ENCODE data around the gene ZNF524.
A peak's percentile ranks its signal among the peaks of the same experiment; 100 is the strongest.
"Not testable (repeated sequence)": the region's sequence is repeated elsewhere in the genome, so short reads cannot be mapped to it uniquely, and the experiment has no call there.

ZNF524 gene, protein sequence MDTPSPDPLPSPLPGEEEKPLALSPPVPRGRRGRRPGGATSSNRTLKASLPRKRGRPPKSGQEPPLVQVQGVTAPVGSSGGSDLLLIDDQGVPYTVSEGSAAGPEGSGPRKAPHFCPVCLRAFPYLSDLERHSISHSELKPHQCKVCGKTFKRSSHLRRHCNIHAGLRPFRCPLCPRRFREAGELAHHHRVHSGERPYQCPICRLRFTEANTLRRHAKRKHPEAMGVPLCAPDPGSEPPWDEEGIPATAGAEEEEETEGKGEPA

DNA sequence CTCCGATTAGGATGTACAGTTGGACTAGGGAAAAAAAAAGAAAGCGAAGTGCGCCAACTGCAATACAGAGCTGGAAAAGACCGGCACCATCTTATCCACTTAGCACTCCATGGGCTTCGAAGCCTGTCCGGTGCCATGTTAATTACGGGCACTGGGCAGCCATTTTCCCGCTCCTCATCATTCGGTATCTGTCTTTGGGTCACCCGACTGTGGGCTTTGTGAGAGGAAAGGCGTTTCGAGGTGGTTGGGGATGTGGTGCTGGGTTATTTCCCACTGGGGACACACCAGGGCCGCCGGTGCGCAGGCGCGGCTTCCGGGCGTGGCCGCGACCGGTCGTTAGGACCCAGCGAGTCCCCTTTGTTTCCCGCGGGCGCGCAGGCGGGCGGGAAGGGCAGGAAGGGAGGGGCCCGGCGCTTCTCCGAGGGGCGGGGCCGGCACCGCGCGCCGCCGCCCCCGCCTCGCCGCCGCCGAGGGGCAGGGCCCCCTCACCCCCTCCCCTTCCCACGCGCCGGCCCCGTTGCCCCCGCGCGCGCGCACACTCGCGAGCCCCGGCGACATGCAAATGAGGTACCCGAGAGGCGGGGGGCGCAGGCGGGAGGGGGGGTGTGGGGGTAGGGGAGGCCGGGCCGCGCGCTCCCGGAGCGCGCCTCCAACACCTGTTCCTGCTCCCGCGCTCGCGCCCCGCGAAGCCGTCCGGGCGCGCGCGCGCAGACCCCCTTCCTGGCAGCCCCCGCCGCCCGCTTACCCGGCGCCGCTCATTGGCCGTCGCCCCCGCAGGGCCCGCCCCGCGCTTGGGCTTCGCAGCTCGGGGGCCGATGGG, at the start of gene ZNF524:
Gene ZNF524, plus strand, starts transcription at position 447 of the 820 bp plus-strand sequence. CDS start 1,825 bp downstream, outside the sequence.
- DNase-seq = peak; percentile 94

DNA sequence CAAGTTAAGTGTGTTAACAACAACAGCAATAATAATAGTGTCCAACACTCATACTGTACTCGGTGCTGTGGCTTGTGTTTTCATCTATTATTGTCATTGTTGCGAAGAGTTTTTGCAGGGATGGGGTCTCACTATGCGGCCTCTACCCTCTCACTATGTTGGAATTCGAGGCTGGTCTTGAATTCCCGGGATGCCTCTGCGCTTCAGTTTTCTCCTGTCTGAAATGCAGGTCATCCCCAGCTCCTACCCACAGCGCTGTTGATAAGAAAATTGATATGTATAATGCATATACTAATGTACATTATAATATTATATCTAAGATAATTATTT, 49.8 kb upstream of the ZNF524 start:
- no peak for DNase-seq

DNA sequence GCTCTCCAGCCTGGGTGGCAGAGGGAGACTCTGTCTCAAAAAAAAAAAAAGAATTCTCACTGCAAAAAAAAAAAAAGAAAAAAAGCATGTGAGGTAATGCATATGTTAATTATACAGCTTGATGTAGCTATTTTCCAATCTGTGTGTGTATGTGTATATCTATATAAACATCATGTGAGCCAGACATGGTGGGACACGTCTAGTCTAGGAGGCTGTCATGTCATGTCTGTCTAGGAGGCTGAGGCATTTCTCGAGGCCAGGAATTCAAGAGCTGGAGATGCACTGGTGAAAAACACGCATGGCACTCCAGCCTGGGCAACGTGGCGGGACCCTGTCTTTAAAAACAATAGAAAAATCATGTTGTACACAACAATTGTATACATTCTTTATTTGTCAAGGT, 47.9 kb upstream of the ZNF524 start:
- no peak for DNase-seq

DNA sequence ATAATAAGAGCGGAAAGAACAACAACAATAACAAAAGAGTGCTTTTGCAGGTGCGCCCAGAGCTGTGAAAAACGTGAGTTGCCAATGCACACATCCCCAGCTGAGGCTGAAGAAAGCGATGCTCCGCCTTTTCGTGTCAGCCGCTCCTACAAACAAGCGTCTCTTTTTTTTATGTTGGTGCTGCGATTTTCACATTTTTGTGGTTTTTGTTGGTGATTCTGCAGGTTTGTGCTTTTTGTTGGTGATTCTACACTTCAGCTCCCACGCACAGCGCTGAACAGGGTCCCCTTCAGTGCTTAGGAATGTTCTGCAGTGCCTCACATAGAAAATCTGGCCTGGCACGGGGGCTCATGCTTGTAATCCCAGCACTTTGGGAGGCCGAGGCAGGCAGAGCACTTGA, 47.5 kb upstream of the ZNF524 start:
- DNase-seq = no peak

DNA sequence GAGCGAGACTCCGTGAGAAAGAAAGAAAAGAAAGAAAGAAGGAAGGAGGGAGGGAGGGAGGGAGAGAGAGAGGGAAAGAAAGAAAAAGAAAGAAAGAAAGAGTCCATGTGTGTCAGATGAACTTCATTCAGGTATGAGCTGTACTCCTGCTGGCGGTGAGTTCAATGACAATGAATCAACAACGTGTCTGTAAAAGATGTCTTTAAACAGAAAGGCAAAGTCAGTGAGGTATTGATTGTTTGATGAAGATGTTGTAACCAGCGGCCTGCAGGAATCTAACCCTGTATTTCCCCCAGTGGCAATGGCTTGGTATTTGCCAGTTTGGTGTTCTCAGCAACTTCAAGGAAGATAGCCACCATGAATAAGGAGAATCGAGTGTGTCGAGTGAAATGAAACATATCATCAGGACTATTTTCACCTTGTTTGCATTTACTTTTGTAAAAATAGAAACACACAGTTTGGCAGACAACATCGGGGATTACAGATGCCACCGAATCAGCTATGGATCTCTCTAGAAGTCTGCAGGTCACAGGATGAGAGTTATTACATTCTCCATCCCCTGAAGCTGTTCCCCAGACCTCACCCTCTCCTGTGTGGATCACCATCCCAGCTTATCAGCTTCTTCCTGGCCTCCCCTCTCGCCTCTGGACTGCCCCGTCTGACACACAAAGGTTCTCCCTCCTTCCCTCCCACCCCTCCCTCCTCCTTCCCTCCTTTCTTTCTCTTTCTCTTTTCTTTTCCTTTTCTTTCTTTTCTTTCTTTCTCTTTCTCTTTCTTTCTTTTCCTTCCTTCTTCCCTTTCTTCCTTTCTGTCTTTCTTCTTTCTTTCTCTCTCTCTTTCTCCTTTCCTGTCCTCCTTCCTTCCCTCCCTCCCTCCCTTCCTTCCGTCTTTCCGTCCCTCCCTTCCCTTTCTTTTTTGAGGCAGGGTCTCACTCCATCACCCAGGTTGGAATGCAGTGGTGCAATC, 46.6 kb upstream of the ZNF524 start:
- no peak for DNase-seq

DNA sequence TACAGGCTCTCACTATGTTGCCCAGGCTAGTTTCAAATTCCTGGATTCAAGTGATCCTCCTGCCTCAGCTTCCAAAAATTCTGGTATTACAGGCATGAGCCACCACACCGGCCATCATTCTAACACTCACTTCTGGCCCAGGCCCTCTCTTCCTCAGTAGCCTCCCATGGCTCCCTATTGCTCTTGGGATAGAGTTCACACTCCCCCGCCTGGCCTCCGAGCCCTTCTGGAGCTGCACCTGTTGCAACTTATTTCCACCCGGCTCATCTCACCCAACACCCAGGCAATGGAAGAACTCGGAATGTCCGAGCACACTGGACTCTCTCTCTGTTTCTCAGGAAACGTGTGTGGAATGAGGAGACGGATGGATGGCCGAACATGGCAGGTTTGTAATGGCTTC, 45.8 kb upstream of the ZNF524 start:
- DNase-seq = no peak

DNA sequence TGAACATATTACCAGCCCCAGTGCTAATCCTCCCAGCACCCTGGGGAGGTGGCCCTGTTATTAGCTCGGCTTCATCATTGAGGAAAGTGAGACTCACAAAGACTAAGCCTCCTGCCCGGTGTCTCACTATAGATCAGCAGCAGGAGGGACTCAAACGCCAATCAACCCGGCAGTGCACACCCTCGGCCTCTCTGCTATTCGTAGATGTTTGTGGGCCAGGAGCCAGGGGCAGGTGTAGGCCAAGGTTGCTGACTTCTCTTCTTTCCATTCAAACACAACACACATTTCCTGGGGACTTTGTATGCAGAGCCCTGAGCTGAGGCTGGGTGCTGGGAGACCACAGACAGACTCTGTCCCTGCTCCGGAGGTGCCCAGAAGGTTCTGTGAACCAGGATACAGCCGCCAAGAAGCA, 45.3 kb upstream of the ZNF524 start:
- DNase-seq = no peak

DNA sequence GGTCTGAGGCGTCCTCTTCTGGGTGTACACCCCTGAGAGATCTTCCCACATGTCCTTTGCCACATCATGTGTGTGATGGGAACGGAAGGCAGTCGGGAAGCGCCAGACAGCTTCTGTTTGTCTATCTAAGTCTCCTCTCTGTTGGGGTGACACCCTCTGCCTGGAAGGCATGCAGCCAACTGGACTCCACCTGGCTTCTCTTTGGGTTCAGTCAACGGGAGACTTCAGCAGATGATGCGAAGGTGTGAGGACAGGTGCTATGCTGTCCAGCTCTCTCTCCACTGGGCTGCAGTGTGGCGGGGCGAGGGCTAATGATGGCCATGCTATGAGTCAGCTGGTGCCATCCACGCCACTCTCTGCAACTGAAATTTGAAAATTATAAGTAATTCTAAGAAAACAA, 40.4 kb upstream of the ZNF524 start:
- no peak for DNase-seq

DNA sequence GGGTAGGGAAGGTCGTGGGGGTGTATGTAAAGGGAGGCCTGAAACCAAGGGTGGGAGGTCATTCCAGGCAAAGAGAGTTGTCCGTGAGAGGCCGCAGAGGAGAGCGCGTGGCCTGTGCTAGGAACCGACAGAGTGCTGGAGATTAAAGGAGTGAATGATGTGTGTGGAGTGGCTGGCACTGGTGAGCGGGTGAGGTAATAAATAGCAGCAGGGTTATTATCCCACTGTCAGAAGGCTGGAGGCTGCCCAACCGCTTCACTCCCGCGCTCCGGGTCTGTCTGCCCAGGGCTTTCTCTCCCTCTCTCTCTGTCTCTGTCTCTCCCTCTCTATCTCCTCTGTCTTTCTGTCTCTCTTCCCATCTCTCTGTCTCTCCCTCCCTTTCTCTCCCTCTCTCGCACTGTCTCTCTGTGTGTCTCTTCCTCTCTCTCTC, 36.8 kb upstream of the ZNF524 start:
- no peak for DNase-seq

DNA sequence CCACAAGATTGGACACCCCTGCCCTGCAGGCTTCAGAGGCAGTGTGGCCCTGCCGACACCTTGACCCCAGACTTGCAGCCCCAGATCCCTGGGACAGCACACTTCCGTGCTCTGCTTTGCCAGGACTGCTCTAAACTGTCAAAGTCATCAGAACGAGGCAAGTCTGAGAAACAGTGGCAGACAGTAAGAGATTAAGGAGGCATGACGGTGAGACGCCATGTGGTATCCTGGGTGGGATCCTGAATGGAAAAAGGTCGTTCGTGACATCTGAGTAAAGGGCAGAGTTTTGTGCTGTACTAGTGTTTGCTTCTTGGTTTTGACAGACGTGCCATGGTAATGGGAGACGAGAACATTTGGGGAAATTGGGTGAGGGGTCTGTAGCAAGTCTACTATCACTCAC, 33.3 kb upstream of the ZNF524 start:
- no peak for DNase-seq

DNA sequence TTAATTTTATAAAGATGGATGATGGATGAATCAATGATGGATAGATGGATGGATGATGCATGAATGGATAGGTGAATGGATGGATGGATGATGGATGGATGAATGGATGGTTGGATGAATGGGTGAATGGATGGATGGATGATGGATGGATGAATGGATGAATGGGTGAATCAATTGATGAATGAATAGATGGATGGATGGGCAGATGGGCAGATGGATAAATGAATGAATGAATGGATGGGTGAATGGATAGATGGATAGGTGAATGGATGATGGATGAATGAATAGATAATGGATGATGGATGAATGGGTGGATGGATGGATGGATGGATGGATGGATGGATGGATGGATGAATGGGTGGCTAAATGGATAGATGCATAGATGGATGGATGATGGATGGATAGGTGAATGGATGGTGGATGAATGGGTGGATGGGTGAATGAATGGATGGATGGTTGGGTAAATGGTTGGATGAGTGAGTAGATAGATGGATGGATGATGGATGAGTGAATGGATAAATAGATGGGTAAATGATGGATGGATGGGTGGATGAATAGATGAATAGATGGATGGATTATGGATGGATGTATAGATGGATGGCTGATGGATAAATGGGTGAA, 32.3 kb upstream of the ZNF524 start:
- DNase-seq = no peak

DNA sequence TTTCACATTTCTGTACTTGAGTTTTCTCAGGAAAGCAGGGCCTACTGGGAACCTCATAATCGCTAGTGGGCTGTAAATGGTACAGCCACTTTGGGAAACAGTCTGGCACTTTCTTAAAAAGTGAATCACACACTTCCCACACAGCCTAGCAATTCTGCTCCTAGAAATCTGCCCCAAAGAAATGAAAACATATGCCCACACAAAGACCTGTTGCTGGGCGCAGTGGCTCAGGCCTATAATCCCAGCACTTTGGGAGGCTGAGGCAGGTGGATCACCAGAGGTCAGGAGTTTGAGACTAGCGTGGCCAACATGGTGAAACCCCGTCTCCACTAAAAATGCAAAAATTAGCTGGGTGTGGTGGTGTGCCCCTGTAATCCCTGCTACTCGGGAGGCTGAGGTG, 30.6 kb upstream of the ZNF524 start:
- DNase-seq = not testable (repeated sequence)

DNA sequence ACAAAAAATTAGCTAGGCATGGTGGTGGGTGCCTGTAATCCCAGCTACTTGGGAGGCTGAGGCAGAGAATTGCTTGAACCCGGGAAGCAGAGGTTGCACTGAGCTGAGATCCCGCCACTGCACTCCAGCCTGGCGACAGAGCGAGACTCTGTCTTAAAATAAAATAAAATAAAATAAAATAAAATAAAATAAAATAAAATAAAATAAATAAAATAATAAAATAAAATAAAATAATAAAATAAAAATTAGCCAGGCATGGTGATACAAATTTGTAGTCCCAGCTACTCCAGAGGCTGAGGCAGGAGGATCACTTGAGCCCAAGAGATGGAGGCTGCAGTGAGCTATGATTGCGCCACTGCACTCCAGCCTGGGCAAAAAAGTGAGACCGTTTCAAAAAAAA, 26.2 kb upstream of the ZNF524 start:
- DNase-seq = not testable (repeated sequence)

DNA sequence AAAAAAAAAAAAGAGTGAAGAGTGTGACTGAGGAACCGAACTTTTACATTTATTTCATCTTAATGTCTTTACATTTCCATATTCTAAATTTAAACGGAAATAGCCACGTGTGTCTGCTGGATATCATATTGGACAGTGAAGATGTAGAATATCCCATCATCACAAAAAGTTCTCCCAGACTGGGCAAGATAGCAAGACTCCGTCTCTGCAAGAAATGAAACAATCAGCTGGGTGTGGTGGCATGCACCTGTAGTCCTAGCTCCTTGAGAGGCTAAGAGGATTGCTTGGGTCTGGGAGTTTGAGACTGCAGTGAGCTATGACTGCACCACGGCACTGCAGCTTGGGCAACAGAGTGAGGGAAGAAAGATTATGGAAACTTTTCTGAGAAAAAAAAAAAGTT, 23.3 kb upstream of the ZNF524 start:
- DNase-seq = no peak

DNA sequence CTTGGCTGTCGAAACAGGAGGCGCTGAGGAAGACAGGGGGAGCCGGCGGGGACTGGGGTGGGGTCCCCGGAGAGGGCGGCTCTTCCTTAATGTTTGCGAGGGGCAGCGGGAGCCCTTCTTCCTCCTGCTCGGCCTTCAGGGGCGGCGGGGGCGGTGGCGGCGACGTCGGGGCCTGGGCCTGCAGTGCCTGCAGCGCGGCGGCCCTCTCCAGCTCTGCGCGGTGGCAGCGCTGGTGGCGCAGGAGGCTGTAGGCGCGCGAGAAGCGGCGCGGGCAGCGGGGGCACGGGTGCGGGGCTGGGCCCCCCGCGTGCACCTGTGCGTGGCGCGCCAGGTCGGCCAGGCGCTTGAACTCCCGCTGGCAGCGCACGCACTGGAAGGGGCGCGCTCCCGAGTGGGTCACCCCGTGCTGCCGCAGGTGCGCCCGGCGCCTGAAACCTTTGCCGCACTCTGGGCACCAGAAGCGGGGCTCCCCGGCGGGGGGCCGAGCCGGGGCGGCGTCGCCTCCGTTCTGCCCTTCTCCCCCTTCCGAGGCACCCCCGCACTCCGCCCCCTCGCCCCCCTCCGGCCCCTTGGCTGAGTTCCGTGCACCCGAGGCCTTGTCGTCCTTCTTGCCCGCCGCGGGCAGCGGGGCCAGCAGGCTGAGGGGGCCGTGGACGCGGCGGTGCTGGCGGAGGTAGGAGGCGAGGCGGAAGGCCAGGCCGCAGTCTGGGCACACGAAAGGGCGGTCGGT, 21.9 kb upstream of the ZNF524 start:
- no peak for DNase-seq

DNA sequence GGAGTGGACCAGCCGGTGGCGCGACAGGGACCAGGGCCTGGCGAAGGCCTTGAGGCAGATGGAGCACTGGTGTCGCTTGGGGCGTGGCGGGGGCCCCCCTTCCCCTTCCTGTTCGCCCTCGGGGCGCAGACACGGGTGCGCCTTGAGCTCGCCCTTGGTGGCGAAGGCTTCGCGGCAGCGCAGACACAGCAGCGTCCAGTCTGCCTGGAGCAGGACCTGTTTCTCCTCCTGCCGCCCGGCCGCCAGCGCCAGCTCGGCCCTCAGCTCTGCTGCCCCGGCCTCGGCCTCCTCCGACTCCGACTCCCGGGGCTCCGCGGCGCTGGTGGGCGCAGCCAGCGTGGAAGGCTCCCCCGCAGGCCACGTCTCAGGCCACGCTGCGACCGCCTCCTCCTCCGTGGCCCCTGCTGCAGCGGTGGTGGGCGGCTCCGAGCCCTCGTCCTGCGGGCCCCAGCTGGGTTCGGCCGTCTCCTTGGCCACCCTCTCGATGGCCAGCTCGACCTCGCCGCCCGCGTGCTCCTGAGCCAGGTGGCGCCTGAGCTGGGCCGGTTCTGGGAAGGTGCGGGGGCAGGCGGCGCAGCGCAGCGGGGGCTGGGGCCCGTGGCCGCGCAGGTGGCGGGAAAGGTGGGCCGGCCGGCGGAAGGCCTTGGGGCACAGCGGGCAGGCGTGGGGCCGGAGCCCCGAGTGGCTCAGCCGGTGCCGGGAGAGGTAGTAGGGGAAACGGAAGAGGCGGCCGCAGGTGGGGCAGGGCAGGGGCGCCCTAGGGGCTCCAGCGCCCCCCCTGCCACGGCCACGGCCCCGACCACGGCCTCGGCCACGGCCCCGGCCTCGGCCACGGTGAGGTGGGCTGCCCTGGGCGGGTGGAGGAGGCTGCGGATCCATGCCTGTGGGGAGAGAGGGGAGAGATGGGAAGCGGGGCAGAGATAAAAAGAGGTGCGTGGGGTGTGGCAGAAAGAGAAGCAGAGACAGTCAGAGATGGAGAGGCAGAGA, 21.0 kb upstream of the ZNF524 start:
- DNase-seq = no peak

DNA sequence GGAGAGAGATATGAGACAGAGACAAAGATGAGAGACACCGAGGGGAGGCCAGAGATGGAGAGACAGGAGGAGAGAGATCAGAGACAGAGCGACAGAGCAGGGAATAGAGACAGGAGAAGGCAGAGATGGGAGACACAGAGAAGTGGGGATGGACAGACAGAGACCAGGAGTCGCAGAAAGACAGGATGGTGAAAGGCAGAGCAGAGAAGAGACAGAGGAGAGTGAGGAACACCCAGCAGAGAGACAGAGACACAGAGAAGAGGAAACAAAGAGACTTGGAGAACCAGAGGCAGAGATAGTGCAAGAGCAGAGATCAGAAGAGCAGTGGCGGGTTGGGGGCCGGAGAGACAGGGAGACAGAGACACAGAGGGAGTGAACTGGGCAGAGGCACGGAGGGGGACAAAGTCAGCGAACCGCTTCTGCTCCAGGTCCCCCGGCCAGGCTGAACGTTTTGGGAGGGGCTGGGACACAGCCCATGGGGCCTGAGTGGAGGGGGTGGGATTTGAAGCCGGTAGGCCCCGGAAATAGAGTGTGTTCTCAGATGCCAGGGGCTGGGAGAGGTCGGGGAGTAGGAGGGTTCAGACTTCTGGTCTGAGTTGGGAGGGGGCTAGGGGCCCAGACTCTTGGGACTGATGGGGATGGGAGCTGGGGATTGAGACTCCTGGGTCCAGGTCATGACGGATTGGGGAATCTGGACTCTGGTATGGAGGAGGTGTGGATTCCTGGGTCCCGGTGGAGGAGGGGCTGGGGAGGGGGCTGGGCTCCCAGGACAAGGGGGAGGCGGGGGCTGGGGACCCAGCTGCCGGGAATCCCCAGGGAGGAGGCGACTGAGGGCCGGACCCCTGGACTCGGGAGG, 20.1 kb upstream of the ZNF524 start:
- DNase-seq = no peak

DNA sequence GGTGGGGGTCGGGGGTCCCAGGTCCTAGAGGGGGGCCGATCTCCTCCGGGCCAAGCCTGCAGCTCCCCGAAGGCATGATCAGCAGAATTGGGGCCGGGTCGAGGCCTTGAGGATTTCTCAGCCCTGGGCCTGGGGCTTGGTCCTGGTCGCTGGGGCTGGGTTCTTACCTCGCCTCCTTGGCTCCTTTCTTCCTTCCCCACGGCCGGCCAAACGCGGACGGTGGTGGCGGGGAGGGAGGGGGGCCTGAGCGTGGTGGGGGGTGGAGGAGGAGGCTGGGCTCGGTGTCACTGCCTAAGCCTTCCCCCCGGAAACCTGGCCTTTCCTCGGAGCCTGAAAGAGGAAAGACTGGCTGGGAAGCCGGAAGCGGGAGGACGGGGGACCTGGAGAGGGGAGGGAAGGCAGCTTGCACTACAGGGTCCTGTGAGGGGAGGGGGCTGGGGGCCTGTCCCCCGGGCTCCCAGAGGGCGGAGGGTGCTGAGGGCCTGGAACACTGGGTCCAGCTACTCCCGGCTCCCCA, 19.4 kb upstream of the ZNF524 start, which contains the start of gene ZNF579:
Gene ZNF579, minus strand, starts transcription at position 221 of the 517 bp plus-strand sequence. CDS start 1,209 bp downstream, outside the sequence.
- DNase-seq = peak; percentile 83

DNA sequence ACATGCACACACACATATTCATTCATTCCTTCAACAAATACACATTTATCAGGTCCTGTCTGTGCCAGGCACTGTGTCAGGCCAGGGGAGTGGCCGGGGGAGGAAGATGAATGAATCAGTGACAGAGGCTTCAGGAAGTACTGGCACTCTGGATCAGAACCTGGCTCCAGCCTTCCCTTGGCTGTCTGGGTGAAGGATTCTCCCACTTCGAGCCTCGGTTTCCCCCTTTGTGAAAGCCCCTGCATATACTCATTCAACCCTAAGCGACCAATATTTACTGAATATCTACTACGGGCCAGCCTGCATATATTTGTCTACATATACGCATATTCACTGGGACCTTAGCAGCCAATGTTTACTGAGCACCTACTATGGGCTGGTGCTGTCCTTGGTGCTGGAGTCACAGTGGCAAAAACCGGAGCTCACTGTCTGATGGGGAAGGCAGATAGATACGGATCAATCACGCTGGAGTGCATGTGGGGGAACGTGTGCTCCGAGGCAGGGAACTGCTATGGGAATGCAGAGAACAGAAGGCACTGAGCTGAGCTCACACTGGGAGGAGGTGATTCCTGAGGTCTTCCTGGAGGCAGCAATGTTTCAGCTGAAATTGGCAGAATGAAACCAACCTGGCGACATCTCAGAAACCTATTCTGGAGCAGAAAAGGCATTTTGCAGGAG, 18.8 kb upstream of the ZNF524 start:
- peak; percentile 57 for DNase-seq
